ENCODE measurements around the gene SGMS2.

The SGMS2 gene

GRCh38 chr4:107824350-107825071 is at the start of gene SGMS2:
SGMS2 (plus strand) TSS chr4:107824932; CDS start chr4:107895554, 70,622 bp downstream.
- DNase-seq = peak; percentile 4

- no peak for DNase-seq
These were observed 46.8 kb upstream of the SGMS2 start for GRCh38 chr4:107777890-107778289.

- DNase-seq = no peak
These were observed 45.8 kb upstream of the SGMS2 start for GRCh38 chr4:107778784-107779530.

GRCh38 chr4:107780665-107781064 is 44.1 kb upstream of the SGMS2 start:
- DNase-seq = no peak

GRCh38 chr4:107791902-107792301 is 32.8 kb upstream of the SGMS2 start:
- DNase-seq = no peak

- DNase-seq = no peak
These were observed 32.0 kb upstream of the SGMS2 start for GRCh38 chr4:107792711-107793110.

- DNase-seq = no peak
These were observed 30.7 kb upstream of the SGMS2 start for GRCh38 chr4:107793996-107794395.

GRCh38 chr4:107799669-107800450 is 24.9 kb upstream of the SGMS2 start:
- no peak for DNase-seq

- no peak for DNase-seq
These were observed 24.0 kb upstream of the SGMS2 start for GRCh38 chr4:107800706-107801105.

GRCh38 chr4:107801766-107802211 is 22.9 kb upstream of the SGMS2 start:
- no peak for DNase-seq

- no peak for DNase-seq
These were observed 19.8 kb upstream of the SGMS2 start for GRCh38 chr4:107804956-107805355.

GRCh38 chr4:107806196-107806595 is 18.5 kb upstream of the SGMS2 start:
- DNase-seq = no peak

GRCh38 chr4:107808572-107808971 is 16.2 kb upstream of the SGMS2 start:
- DNase-seq = no peak

- no peak for DNase-seq
These were observed 15.5 kb upstream of the SGMS2 start for GRCh38 chr4:107809210-107809609.

- DNase-seq = no peak
These were observed 10.0 kb upstream of the SGMS2 start for GRCh38 chr4:107814758-107815157.

- DNase-seq = no peak
These were observed 9.6 kb upstream of the SGMS2 start for GRCh38 chr4:107815158-107815557.

GRCh38 chr4:107818301-107818910 is 6.3 kb upstream of the SGMS2 start:
- no peak for DNase-seq

GRCh38 chr4:107823870-107824349 is 822 bp upstream of the SGMS2 start:
- no peak for DNase-seq

GRCh38 chr4:107825072-107825824 is 516 bp downstream of the SGMS2 start:
- DNase-seq = peak; percentile 1

GRCh38 chr4:107826421-107826980 is 1.8 kb downstream of the SGMS2 start:
- no peak for DNase-seq

GRCh38 chr4:107828315-107829090 is 3.8 kb downstream of the SGMS2 start:
- no peak for DNase-seq

Measured in DMS79 (cell line).